Embryonic facial prominence (tissue), 1 donor: ENCODE measurements around the gene KLHL10.

Source experiments
- DNase-seq: peaks from one replicate; pipeline ENCODE4 v3.0.0-alpha.2; 2016; ENCODE audit errors: extremely low spot score

The KLHL10 gene

GRCh38 chr17:41837761-41838538, at the start of gene KLHL10:
KLHL10 (plus strand) TSS chr17:41837825; CDS start chr17:41837933, 108 bp downstream.
- no peak for DNase-seq

DNA sequence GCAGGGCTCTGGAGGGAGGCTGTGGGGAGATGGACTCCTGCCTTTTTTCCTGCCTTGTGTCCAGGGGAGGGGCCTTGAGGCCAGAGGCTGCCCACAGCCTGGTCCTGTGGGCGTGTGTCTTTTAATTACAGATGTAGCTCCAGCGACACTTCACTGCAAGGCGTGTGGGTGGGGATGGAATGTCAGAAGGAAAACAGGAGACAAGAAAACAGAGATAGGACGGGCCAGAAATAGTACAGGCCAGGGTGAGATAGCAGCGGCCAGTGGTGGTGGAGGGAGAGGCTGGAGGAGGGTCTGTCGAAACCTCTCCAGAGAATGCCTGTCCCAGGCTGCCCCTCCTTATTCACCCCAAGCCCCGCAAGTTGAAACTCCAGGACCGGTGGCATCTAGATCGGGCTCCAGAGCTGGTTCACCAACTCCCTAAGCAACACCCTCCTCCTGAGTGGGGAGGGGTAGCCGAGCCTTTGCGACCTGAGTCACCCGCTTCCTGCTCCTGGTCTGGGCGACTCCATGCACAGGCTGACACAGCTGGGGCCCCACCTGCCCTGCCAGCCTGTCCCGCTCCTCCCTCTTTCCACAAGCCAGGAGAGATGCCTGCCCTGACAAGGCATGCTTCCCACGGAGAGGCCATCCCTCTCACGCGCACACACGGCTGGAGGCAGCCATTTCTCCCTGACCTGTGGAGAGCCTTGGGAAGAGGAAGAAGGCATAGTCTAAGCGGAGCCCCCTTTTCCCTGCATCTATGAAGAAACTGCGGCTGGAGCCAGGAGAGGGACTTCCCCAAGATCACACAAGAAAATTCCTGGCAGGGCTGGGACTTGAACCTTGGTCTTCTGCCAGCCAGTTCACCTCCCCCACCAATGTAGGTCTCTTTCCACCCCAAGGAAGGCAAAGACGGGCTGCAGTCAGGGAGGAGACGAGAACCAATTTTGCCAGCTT, 44.5 kb upstream of the KLHL10 start:
- DNase-seq, result no peak

DNA sequence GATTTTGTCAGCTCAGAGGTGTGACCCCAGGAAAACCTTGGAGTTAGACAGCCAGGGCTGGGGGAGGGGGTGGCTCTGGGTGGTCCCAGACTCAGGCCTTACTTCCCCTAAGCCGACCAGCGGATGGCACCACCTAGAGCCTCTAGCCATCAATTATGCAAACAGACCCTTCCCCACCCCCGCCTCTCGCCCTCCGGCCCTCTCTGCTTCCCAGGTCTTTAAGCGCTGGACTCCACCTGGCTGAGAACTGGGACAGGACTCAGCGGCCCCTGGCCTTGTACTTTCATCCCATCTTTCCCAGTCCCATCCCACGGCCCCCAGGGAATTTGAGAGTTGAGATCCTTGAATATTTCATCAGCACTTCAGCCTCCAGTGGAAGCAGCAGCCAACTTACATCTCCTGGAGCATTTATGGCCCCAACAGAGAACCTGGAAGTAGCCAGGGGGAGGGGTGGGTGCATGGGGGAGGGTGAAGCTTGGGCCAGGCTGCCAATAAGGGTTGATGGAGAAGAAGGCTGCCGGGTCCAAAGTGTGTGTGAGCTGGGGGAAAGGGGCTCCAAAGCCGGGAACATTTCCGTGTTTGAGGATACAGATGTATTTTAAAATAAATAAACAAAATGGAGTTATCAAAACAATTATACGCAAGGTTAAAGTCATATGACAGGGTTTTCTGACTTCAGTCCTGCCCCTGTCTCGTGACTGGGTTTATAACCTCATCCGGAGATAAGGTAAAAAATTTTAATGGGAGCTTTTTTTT, 43.7 kb upstream of the KLHL10 start:
- no peak for DNase-seq

- no peak for DNase-seq
Measured at GRCh38 chr17:41794540-41794975, 43.1 kb upstream of the KLHL10 start.

- DNase-seq, result no peak
Measured at GRCh38 chr17:41796121-41796895, 41.3 kb upstream of the KLHL10 start.

GRCh38 chr17:41797377-41797776, 40.2 kb upstream of the KLHL10 start:
- DNase-seq, result no peak

GRCh38 chr17:41799366-41799765, 38.3 kb upstream of the KLHL10 start:
- DNase-seq, result no peak

DNA sequence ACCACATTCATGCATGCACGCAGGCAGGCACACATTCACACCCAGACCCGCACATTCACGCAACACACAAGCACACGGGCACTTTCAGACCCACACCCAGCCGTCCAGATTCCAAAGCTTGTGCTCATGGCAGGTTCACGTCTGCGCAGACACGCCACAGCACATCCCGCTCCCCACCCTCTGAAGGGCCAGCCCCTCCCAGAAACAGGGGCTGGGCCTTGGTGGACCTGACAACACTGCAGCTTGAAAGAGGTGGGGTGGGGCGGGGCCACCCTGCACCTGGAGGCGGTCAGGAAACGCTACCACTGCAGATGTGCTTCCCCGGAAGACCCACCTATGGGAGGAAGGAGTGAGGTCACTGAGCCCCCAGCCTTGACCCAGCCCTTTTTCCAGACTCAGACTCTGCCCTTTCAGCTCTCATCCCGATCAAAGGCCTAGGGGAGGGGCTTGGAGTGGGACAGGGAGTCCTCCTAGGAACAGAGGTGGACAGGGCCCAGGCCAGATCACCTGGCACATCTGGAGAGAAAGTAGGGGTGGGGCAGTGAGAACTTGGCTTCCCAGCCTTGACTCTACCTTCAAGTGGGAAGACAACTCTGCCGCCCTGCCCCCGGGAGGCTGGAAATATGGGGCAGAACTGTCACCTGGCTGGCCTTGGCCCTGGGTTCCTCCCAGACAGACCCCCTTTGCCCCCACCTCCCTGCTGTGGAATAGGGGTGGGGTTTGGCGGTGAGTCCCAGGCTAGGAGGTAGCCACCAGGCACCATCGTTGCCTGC, 36.8 kb upstream of the KLHL10 start:
- DNase-seq, result peak; percentile 57

GRCh38 chr17:41801374-41802271, 36.0 kb upstream of the KLHL10 start:
- DNase-seq, result peak; percentile 77

DNA sequence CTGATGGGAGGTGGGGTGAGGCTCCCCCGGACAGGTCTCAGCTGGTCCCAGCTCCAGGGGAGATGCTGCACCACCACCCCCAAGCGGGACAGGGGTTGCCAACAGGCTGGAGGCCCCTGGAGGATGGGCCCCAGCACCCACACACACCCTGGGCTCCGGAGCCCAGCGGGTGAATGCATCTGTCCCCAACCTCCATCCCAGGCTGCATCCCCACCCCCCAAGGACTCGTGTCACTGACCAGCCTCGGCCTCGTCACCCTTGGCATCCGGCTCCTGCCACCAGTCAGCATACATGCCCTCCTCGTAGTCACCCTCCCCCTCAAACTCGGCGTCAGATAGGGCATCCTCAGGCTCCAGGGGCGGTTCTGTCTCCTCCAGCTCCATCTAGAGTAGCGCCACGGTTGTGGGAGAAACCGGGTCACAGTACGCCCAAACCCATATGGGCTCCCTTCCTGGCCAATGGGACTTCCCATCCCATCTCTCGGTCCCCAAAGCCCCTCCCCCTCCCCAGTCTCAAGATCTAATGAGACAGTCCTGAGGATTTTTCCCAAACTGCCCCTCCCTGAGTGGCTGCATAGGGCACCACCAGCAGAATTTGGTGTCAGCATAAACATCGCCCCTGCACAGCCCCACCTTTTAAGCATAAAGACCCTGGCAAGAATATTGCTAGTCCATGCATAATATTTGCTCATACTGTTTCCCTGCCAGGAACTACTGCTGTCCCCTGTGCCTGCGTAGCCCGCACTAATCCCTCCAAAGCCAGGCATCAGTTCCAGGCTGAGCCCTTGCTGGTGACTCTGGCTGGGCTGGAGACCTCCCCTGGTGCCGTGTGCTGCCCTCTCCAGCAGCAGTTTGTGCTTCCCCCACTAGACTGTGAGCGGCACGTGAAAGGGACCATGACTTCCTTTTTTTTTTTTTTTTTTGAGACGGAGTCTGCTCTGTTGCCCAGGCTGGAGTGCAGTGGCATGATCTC, 34.3 kb upstream of the KLHL10 start:
- DNase-seq, result no peak

DNA sequence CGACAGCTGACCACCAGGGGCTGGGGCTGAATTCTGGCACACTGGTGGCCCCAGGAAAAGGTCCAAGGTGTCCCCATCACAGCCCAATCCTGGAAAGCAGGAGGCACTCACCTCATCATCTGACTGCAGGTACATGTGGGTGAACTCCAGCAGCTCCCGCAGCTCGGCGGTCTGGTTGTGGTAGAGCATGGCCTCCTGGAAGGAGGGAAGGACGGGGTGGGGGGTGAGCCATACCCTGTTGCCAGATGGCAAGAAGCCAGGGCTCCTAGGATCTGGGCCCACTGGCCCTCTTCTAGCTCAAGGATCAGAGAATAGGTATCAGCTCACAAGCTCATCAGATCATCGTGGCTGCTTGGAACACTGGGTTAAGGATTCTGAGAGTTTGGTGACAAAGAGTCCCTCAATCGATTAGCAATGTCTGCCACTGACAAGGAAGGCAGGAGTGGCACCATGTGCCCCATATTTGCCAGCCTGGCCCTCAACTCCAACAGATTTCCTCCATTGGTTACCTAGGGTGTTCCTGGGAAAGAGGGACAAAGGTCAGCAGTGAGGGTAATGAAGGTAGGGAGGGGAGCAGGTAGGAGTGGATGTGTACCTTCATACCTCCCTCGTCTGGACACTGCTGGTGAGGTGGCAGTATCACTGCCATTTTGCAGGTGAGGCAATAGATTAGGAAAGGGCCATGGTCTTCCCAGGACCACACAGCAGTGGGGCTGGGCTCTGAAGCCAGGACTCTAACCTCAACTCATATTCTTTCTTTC, 30.8 kb upstream of the KLHL10 start:
- no peak for DNase-seq

DNA sequence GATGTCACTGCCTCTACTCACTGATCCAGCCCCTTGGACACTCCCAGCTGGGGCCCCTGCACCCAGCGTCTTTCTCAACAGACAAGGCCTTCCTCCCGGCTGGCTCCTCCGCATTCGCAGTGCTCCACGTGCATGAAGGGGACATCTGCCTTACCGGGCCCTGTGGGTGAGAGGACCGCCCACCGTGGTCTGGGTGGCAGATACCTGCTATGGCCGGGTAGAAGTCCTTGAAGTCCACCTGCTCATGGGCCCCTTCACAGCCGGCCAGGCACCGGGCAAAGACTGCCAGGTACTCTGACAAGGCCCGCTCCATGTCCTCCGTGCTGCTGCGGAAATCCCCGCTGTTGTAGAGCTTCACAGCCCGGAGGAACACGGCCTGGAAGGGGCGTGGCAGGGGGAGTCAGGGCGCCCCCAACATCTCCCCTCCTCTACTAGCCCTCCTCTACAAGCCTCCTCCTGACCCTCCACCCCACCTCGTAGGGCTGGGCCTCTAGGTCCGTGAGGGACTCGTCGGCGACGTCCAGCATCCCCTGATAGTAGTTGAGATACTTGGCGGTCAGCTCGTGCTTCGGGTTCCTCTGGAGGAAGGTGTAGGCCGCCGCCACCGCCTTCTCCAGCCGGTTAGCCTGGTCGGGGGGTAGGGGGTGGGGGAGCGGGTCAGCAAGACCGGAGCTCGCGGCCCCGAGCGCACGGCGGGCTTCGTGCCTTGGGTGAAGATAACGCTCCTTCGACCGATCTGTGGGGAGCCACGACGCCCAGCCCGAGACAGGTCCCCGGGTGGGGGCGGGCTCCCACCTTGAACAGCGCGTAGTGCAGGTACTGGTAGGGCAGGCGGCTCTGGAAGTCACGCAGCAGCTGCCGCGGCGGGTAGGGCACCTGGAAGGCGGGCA, 26.7 kb upstream of the KLHL10 start:
- DNase-seq, result no peak

DNA sequence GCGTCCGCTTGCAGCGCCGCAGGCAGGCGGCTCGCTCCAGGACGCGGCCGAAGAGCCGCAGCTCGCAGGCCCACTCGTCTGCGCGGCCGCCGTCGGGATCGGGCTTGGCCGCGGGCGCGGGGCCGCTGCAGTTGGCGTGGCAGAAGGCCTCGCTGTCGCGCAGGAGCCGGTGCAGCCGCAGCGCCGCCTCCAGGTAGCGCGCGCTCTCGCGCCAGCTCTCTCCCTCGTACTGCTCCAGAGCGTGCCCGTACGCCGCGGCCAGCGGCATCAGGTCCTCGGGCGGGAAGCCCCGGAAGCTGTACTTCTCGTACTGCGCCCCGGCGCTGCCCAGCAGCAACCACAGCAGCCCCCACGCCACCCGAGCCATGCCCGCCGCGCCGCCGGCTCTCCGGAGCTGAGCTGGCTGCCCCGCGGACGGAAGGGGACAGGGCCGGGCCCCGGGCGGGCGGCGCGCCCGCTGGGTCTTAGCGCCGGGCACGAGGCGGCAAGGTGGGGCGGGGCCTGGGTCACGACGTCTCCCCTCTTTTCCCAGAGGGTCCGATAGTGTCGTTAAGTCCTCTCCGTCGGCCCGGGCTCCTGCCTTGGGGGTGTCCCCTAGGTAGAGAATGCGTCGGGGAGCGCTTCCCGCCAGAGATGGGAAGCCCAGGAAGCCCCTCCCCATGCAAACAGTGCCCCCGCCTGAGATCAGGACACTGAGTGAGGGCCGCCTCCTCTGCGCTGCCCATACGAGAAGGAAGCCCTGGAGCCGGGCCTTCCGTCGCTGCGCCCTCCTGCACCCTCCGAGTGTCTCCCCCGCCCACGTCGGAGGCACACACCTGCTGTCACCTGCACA, 25.9 kb upstream of the KLHL10 start, which contains the start of gene P3H4:
P3H4 (minus strand) TSS at position 401 of the 832 bp plus-strand sequence; CDS start at position 367, 34 bp downstream.
- DNase-seq, result peak; percentile 43

DNA sequence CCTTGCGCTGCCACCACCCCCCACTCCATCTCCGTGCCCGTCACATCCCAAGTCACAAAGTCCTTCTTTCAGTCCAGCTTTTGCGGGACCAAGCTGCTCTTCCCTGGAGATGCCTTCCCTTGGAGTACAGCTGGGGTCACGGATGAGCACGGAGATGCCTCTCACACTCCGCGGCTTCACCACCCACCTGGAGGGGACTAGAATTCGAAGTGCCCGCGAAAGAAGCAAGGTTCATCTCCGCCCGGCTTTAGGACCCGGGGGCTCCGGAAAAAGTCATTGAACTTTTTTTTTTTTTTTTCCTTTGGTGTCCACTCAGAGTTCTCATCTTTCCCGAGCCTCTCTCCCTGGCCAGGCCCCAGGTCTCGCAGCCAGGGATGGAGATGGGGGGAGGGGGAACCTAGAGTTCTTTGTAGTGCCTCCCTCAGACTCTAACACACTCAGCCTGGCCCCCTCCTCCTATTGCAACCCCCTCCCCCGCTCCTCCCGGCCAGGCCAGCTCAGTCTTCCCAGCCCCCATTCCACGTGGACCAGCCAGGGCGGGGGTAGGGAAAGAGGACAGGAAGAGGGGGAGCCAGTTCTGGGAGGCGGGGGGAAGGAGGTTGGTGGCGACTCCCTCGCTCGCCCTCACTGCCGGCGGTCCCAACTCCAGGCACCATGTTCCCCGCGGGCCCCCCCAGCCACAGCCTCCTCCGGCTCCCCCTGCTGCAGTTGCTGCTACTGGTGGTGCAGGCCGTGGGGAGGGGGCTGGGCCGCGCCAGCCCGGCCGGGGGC, 25.1 kb upstream of the KLHL10 start, which contains the start of gene FKBP10:
FKBP10 (plus strand) TSS at position 624 of the 771 bp plus-strand sequence; CDS start at position 655, 31 bp downstream.
- peak; percentile 83 for DNase-seq
